Mammary microvascular endothelial cell (primary cell): Measurements from ENCODE around the gene BCAP31. TPM values are rescaled to one million over a fixed set of nuclear protein-coding genes. Genes with fewer than 3 reads are reported as not detected.

Experiments used
- total RNA-seq: library from RNA; depleted of rRNA; stranded (reverse); fragments of >200 nt; gene quantifications from 2 replicates; pipeline ENCODE4 v1.2.3, GENCODE V29; 2015

BCAP31 gene
- total RNA-seq = 218 and 225 TPM in 2 replicates

GRCh38 chrX:153724252-153725038 is at the start of gene BCAP31, which contains the start of gene ABCD1:
Gene BCAP31, minus strand, starts transcription at chrX:153724387. Its CDS starts 1,143 bp downstream, at chrX:153723244.
Gene ABCD1, plus strand, starts transcription at chrX:153724856. Its CDS starts 411 bp downstream, at chrX:153725267.

GRCh38 chrX:153763989-153764755 is 40.0 kb upstream of the BCAP31 start, which contains the start of gene PLXNB3:
Gene PLXNB3, plus strand, starts transcription at chrX:153764249. Its CDS starts 1,287 bp downstream, at chrX:153765536.

GRCh38 chrX:153687121-153688039 is 36.8 kb downstream of the BCAP31 start, which contains the start of gene SLC6A8:
Gene SLC6A8, plus strand, starts transcription at chrX:153687926. Its CDS starts 649 bp downstream, at chrX:153688575.

GRCh38 chrX:153673428-153674218 is 50.6 kb downstream of the BCAP31 start, which contains the start of gene PNCK:
Gene PNCK, minus strand, starts transcription at chrX:153673813. Its CDS starts 737 bp downstream, at chrX:153673076.

Other genes with a start within 250 kb of the BCAP31 start
- 6.0 and 7.2 TPM in 2 replicates for gene BGN, start 229.4 kb downstream of the BCAP31 start, total RNA-seq
- gene ATP2B3, start 206.7 kb downstream of the BCAP31 start, total RNA-seq = not detected in 2 replicates
- gene CCNQ, start 125.2 kb downstream of the BCAP31 start, total RNA-seq = 46.2 and 47.6 TPM in 2 replicates
- not detected in 2 replicates for gene DUSP9, start 77.2 kb downstream of the BCAP31 start, total RNA-seq
- gene PNCK, start 50.6 kb downstream of the BCAP31 start, total RNA-seq = not detected in 2 replicates
- 1.4 and 2.0 TPM in 2 replicates for gene SLC6A8, start 36.5 kb downstream of the BCAP31 start, total RNA-seq
- 12.3 and 14.3 TPM in 2 replicates for gene ABCD1, start 469 bp upstream of the BCAP31 start, total RNA-seq
- gene PLXNB3, start 39.9 kb upstream of the BCAP31 start, total RNA-seq = 3.5 and 10.6 TPM in 2 replicates
- gene SRPK3, start 56.7 kb upstream of the BCAP31 start, total RNA-seq = under 0.01 TPM in 1 of 2 replicates, not detected in the other
- gene IDH3G, start 70.0 kb upstream of the BCAP31 start, total RNA-seq = 50.8 and 71.7 TPM in 2 replicates
- gene SSR4, start 70.3 kb upstream of the BCAP31 start, total RNA-seq = 216 and 289 TPM in 2 replicates
- not detected in 2 replicates for gene PDZD4, start 106.2 kb upstream of the BCAP31 start, total RNA-seq
- gene L1CAM, start 161.8 kb upstream of the BCAP31 start, total RNA-seq = 0.05 TPM in 1 of 2 replicates, not detected in the other
- gene AVPR2, start 180.3 kb upstream of the BCAP31 start, total RNA-seq = 0.47 TPM in 1 of 2 replicates, not detected in the other
- gene ARHGAP4, start 201.9 kb upstream of the BCAP31 start, total RNA-seq = 2.3 and 5.2 TPM in 2 replicates
- 166 and 169 TPM in 2 replicates for gene NAA10, start 210.7 kb upstream of the BCAP31 start, total RNA-seq
- 5.6 and 7.6 TPM in 2 replicates for gene RENBP, start 220.3 kb upstream of the BCAP31 start, total RNA-seq
- 58.3 and 60.4 TPM in 2 replicates for gene HCFC1, start 247.4 kb upstream of the BCAP31 start, total RNA-seq
- 7.5 and 7.8 TPM in 2 replicates for gene TMEM187, start 248.4 kb upstream of the BCAP31 start, total RNA-seq